IPS DF 4.7 (cell line): ENCODE data around the gene WFDC12.
A peak's percentile ranks its signal among the peaks of the same experiment; 100 is the strongest.

Experiments used
- DNase-seq: peaks from one replicate; pipeline ENCODE4 v3.0.0-alpha.2; 2013; ENCODE audit warnings: low spot score; ENCODE audit errors: extremely low read depth

The WFDC12 gene

GRCh38 chr20:45115386-45115774 lies 8.9 kb downstream of the WFDC12 start:
- DNase-seq, result no peak

- DNase-seq, result no peak
Observed at GRCh38 chr20:45114465-45115385, 9.5 kb downstream of the WFDC12 start, which contains the start of gene WFDC5. TSS of gene WFDC5 (minus strand) at chr20:45115174. CDS start at chr20:45115083, 91 bp downstream.

DNA sequence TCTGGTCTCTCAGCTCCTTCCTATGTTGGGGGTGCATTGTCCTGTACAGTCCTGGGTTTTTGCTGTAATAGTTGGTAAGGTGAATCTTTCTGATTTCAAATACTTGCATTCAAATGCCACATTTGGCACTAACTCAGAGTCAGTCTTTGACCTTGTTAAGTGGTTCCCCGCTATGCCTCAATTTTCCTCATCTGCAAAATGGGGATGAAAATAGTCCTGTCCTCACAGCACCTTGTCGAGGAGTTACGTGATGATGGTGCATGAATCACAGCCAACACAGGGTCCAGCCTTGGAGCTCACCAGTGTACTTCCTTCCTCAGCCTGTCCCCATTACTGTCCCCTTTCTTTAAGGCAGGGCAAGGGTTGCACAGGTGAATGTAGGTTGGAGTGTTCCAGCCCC lies 10.4 kb downstream of the WFDC12 start:
- no peak for DNase-seq

- DNase-seq, result no peak
Observed at GRCh38 chr20:45112754-45113153, 11.5 kb downstream of the WFDC12 start.

- no peak for DNase-seq
Observed at GRCh38 chr20:45111799-45112471, 12.3 kb downstream of the WFDC12 start.

DNA sequence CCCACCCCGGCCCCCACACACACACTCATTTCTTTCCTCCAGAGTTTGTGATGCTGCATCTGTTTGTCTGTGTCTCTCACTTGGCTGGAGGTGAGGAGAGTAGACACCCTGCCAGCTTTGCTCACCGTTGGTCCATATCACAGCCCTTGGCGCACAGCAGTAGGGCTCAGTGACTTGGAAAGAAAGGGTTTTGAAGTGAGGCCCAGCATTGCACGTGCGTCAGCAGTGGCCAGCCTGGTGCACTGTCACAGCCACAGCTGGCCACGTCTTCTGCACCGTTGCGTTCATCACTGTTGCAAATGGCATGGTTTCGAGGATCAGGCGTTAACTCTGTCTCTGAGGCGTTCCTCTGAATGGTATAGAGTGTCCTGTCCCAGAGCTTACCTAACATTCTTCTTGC lies 13.0 kb downstream of the WFDC12 start:
- DNase-seq, result no peak

DNA sequence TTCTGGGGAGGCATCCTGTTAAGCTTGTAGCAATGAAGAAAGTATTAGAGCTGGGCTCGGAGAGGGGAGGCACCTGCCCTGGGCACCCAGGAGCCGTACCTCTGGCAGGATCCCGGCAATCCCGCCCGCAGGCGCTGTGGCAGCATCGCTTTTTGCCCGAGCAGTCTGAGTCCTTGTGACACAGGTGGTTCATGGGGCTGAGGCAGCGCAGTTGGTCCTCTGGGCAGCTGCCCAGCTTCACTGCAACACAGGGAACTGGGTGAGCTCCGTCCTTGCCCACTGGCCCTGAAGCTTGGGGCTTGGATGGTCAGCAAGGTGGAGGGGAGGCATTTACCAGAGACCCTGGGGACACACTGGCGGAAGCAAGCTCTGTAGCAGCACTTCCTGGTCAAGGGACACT lies 14.0 kb downstream of the WFDC12 start:
- no peak for DNase-seq

DNA sequence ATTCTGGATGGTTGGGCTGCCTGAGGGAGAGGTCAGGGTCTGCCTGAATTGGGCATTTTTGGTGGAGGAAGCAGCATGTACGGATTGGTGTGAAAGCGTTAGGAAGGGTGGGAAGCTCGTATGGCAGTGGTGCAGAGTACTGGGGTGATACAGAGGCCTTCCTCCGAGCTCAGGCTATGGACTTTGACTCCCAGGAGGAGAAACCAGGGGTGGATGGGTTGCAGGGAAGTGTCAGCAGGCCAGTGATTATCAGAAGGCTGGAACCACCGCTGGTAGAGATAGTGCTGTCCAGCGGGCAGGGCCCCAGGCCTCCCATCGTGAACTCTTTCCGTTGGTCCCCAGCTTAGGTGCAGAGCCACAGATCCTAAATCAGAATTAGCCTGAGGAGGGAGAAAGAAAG lies 14.6 kb downstream of the WFDC12 start:
- no peak for DNase-seq

GRCh38 chr20:45105317-45105716 lies 18.9 kb downstream of the WFDC12 start:
- no peak for DNase-seq

DNA sequence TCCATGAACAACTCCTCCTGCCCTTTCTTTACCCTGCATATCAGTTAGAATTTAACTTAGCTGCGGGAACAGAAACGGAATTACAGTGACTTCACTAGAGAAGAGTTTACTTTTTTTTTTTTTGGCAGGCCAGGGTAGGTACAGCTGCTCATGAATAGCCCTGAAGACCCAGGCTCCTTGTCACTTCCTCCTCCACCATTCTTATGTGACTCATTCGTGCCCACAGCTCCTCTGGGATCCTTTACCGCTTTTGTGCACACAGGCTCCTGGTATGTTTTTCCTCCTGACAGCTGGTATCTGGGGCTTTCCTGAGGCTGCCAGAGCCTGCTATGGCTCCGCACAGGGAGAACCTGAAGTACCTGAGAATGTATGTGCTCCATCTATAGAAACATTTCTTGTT lies 19.5 kb downstream of the WFDC12 start:
- DNase-seq, result no peak

DNA sequence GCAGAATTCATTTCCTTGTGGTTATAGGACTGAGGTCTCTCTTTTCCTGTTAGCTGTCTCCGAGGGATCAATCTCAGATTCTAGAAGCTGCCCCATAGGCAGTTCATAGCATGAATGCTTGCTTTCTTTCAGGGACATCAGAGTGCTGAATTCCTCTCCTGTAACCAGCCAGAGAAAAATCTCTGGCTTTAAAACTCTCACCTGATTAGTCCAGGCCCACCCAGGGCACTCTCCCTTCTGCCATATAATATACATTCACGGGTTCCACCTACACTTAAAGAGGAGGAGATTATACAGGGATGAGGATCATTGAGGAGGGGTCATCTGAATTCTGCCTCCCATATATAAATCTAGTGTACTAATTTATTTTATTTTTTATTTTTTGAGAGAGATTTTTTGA lies 21.2 kb downstream of the WFDC12 start:
- no peak for DNase-seq

GRCh38 chr20:45101333-45101850 lies 22.9 kb downstream of the WFDC12 start:
- DNase-seq, result no peak

- no peak for DNase-seq
Observed at GRCh38 chr20:45100563-45101245, 23.6 kb downstream of the WFDC12 start, which contains the start of gene KCNS1. TSS of gene KCNS1 (minus strand) at chr20:45101127. CDS start at chr20:45099236, 1,891 bp downstream.

- DNase-seq, result no peak
Observed at GRCh38 chr20:45098103-45098773, 26.0 kb downstream of the WFDC12 start.

DNA sequence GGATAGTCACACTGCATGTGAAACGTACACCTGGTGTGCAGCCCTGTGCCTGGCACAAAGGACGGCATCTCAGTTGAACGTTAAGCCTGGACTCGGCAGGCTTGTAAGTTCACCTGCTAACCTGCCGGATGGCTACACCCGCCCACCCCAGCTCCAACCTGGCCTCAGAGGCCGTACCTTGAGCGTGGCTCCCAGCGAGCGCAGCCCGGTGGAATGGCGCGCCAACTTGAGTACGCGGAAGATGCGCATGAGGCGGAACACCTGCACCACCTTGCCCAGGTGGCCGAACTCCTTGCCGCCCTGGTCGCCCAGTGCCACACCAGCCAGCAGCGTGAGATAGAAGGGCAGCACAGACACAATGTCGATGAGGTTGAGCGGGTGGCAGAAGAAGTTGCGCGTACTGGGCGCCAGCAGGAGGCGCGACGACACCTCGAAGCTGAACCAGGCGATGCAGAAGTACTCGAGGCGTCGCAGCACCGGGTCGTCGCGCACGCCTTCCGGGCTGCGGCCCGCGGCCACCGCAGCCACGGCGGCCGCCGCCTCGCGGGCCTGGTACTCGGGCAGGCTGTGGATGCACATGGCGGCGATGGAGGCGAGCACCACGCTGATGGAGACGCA lies 26.7 kb downstream of the WFDC12 start:
- DNase-seq, result no peak

GRCh38 chr20:45096781-45097180 lies 27.5 kb downstream of the WFDC12 start:
- DNase-seq, result no peak

- DNase-seq, result peak; percentile 62
Observed at GRCh38 chr20:45095805-45096238, 28.4 kb downstream of the WFDC12 start.

- no peak for DNase-seq
Observed at GRCh38 chr20:45094864-45095574, 29.2 kb downstream of the WFDC12 start.

- no peak for DNase-seq
Observed at GRCh38 chr20:45094201-45094600, 30.1 kb downstream of the WFDC12 start.

DNA sequence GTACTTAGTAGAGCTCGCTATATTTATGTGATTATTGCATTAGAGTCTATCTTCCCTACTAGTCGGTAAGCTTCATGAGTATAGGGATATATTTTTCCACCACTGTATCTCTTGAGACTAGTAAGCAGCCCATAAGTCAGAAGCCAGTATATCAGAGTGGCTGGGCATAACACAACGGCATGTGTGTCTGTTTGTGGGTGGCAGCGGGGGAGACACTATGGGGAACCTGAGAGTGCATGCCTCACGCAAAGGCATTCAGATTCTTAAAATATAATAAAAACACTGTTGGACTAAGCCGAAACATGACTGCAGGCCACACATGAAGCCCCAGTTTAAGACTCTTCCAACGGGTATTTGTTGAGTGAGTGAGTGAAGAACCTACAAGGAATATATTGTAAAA lies 31.4 kb downstream of the WFDC12 start:
- DNase-seq, result no peak
